Ramos (cell line): ENCODE data around the gene ZBTB24.
"Not testable (repeated sequence)": the region's sequence is repeated elsewhere in the genome, so short reads cannot be mapped to it uniquely, and the experiment has no call there.

Source experiments
- in situ Hi-C: fragments of 300-500 bp; cut with MboI; formaldehyde crosslinking; loops from one replicate; pipeline ENCODE4 v1.14.3; 2022; ENCODE audit warnings: low sequenced_read_pairs; ENCODE audit not compliant: unreplicated experiment

The ZBTB24 gene

GRCh38 chr6:109473120-109473519 lies 9.9 kb downstream of the ZBTB24 start:
- in situ Hi-C loops: no loop called here

DNA sequence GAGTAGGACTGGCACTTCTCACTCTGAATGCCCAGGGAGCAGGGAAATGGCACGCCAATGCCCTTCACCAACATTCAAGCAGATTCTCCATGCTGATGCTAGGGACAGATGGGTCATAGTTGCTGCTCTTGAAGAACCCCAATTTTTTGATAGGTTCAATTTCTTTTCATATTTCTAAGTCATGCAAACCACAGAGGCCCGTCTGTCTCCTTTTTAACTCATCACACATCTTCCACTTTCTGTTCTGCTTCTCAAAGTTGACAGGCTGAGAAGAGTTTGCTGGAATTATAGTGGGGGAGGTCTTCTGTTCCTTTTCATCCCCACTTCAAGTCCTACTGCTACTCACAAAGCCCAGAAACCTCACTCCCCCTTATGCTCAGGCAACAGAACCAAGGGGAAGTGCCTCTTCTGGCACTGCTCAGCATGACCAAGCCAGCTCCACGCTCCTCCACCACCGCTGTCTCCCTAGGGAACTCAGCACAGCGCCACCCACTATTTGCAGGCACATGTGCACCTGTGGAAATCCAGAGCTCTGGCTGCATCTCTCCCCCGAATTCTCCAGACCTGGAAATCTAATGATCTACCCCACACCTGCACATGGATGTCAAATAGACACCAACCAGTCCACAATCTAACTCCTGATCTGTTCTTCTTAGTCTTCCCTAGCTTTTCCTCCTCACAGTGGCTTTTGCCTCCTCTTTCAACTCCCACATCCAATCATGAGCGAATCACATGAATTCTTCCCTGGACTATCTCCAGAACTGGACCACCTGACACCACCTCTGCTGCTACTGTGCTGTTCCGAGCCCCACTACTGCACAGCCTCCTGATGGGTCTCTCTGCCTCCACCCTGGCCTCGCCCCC lies 10.7 kb downstream of the ZBTB24 start:
- in situ Hi-C loops: no loop called here

DNA sequence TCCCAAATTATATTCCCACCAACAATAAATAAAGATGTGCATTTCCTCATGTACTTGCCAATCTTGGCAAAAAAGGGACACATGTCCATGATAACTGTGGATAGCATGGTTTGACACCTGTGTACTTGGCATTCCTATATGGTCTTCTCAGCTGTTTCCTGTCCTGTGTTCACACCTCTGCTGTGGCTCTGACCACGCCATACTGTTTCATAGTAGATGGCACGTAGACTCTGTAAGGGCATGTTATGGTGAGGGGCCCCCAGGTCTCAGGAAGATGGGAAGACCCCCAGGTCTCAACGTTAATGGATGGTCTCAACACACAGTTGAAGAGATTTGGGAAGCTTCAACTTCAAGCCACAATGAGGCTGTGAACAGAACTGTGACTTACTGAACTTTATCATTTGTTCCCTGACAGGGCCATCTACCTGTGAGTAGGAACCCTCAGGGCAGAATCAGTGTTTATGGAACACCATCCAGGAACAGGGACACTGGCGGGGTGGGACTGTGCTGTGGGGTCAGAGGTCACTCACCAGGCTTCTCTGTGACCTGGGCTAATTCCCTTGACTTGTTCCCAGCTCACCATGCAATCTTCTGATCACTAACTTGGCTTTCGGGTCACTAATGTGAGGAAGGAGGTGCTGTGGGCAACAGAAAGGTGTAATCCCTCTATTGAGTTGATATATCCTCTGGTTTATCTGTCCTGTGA lies 11.8 kb downstream of the ZBTB24 start:
- in situ Hi-C loops: no loop called here

DNA sequence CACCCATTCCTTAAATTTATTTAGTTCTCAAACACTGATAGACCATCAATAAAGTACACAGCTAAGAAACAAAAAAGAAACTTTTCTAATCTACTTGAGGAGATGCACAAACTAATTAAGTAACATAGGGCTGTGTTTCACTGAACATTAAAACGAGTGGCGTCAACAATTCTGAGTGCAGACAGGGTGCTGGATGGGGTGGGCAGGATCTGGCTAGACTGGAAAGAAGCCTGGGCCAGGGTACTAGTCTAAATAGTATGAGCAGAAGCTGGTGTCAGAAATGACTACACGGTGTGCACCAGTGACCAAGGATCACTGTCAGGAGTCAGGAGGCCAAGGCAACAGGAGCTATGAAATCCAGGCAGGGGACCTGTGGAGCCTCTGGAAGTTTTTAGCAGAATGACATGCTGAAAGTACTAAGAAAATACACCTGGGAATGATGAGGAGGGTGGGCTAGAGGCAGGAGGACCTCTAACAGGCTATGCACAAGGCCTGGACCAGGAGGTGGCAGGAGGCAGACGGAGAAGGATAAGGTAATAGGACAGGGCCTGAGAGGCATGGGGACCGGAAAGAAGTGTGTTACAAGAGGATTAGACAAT lies 13.3 kb downstream of the ZBTB24 start:
- in situ Hi-C loops: no loop called here

DNA sequence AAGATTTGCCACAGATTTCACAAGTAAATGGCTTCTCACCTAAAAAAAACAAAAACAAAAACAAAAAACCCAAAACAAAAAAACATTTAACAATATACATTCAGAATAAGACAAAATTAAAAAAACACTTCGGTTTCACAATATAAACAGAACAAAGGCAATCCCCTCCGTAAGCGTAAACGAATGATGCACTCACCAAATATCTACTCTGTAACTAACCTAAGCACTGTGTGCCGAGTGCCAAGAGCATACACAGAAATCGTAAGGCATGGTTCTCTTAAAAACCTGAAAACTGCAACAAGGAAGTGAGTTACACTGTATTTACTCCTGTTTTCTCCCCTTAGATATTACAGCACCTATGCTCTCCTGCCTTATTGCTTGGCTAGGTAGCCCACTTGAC lies 15.3 kb downstream of the ZBTB24 start:
- in situ Hi-C loops: no loop called here

- in situ Hi-C loops: no loop called here
Measured at GRCh38 chr6:109466212-109466923, 16.7 kb downstream of the ZBTB24 start.

GRCh38 chr6:109465772-109466171 lies 17.2 kb downstream of the ZBTB24 start:
- in situ Hi-C loops: no loop called here

DNA sequence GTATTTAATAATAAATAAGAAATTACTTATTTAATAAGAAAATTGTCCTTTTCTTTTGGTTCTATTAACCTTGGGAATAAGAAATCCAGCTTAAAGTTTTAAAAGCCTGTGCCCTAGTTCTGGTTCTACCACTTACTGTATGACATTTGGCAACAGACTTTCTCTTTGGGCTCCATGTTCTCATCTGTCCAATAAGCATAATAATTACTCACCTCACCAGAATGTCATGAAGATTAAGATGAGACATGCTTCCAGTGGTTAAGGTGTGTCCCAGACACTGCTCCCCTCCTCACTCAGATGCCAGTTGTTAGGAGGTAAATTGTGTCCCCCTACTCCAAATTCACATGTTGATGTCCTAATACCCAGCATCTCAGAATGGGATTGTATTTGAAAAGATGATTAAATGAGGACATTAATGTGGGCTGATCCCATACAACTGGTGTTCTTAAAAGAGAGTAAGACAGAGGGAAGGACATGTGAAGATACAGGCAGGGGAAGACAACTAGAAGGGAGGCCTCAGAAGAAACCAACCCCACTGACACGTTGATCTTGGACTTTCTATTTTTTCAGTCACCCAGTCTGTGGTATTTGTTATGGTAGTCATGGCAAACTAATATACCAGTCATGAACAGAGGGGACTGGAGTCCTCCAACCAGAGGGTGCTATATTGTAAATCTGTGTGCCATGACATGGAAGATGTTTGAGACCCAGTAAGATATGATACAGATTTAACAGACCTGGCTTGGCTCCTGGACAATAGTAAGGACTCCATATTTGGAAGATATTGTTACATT lies 21.1 kb downstream of the ZBTB24 start:
- in situ Hi-C loops: no loop called here

GRCh38 chr6:109461205-109461604 lies 21.8 kb downstream of the ZBTB24 start:
- in situ Hi-C loops: not testable (repeated sequence)

DNA sequence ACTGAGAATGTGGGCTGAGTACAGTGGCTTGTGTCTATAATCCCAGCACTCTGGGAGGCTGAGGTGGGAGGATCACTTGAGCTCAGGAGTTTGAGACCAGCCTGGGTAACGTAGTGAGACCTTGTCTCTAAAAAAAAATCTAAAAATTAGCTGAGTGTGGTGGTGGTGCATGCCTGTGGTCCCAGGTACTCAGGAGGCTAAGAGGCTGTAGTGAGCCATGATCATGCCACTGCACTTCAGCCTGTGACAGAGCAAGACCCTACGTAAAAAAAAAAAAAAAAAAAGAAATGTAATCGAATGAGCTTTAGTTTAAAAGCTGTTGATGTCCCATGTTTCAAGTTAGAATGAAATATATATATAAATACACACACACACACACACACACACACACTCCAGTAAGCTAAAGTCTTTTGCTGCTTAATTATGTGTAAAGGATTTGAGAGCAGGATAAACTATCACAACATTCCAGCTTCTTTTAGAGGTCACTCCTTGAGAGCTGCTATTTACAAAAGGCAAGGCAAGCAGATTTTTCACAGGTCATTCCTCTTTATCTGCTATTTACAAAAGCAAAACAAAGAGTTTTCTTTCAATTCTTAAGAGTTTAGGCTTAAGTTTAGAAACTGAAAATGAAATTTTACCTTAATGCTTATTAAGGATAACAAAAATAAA lies 22.7 kb downstream of the ZBTB24 start:
- in situ Hi-C loops: no loop called here

GRCh38 chr6:109458774-109459531 lies 24.1 kb downstream of the ZBTB24 start:
- in situ Hi-C loops: no loop called here

- in situ Hi-C loops: no loop called here
Measured at GRCh38 chr6:109457562-109457996, 25.4 kb downstream of the ZBTB24 start.

- in situ Hi-C loops: no loop called here
Measured at GRCh38 chr6:109456710-109457561, 26.1 kb downstream of the ZBTB24 start.

DNA sequence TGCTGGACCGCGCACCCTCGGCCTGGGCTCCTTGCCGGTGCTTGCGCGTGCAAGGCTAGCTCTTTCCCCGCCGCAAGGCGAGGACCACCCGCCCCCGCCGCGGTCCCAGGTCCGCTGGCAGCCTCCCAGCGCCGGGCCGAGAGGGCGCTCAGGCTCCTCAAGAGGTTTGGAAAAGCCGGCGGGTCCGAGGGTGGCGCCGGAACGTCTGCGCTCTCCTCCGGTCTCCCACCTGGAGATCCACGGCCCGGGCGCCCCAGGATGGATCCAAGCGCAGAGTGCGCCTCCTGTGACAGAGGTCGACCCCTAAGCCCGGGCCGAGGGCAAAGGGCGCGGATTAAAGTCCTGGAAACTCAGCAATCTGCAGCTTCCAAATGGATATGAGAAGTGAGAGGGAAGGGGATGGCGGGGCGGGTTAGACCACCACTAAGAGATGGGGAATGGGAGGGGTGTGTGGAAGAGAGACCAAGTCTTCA lies 26.9 kb downstream of the ZBTB24 start:
- in situ Hi-C loops: no loop called here

DNA sequence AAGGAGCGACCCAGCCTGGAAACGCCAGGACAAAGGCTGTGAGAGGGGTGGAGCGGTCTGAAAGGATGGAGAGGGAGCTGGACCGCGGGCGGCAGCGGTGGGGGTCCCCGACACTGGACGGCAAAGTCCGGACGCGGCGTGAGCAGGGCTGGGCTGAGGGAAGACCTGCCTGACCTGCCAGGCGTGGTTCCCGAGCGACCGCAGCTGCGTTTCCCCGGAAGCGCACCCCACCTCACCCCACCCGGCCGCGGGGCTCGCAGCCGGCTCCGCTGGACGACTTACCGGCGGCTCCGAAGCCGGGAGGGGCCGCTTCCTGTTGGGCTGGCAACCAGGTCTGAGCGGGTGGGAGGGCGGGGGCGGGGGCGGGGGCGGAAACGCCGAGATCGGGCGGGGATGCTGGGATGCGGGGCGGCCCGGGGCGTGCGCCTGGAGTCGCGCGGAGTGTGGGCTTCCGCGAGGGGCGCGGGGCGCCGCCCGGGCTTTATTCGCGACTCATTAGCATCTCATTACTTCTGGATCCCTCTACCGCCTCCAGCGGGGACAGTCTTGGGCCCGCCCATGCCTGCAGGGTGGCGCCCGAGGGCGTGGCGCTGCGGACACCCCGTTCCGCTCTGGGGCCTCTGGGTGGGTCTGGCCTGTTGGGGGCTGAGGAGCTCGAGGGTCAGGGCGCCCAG lies 27.4 kb downstream of the ZBTB24 start, which contains the start of gene MICAL1:
MICAL1 (minus strand) TSS at position 336 of the 674 bp plus-strand sequence. CDS start 1,576 bp downstream, outside the sequence.
- in situ Hi-C loops: no loop called here

- in situ Hi-C loops: no loop called here
Measured at GRCh38 chr6:109454496-109455436, 28.3 kb downstream of the ZBTB24 start.
